ENCODE data around the gene GALNT2. TPM values are rescaled to one million over a fixed set of nuclear protein-coding genes. Genes with fewer than 3 reads are reported as not detected.

Gene GALNT2
- total and polyA plus RNA-seq, 2 donors, result 28.7 to 55.0 TPM

DNA sequence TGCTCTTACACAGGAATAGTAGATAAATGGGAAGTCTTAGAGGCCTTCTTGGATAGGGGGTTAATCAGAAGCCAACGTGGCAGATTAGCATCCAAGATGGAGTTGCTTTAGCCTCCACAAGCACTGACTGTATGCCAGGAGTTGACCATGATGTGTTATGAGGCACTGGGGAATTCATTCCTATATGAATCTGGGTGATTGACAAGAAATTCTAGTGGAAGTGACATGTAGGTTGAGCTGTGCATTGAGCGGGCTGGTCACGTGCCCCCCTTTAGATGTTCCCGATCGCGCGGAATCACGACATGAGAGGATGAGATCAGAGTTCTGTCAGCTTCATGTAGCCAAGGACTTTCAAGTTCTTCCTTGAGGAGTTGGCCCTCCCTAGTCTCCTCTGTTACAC is 31.7 kb downstream of the GALNT2 start:
- WGBS, result 96% methylated on average over 8 of the region's 8 CpGs
- no peaks in the 10 kb centered on the region for H3K36me3 ChIP-seq (ENCODE audit: insufficient read depth)
- H3K27ac ChIP-seq (ENCODE audit: low read depth), result no peak overlapping the region
- no peaks in the 10 kb centered on the region for H3K4me1 ChIP-seq (ENCODE audit: insufficient read depth)
- no peak for DNase-seq (ENCODE audit: extremely low spot score)
- H3K4me3 ChIP-seq (ENCODE audit: low read depth, low read length), result no peak overlapping the region

DNA sequence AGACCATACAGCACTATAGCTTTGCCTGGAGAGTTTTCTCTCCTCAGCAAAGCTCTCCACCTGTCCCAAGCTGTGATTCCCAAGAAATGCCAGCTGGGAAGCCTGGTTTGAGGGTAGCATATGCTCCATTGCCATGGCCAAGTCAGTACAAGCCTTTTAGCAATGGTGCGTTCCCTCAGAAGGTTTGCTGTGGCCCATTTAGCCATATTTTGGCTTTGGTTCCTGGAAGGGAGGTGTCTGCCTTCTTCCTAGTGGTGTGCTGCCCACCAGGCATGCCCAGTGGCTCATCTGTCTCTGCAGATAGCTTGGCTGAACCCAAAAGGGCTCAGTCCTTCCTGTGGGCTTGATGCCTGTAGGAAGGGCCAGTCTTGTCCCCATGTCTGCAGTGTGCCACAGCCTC is 32.4 kb downstream of the GALNT2 start:
- 98% methylated on average over 1 of the region's 1 CpG for WGBS
- H3K4me3 ChIP-seq (ENCODE audit: low read depth, low read length), result no peak overlapping the region
- no peak for DNase-seq (ENCODE audit: extremely low spot score)
- no peaks in the 10 kb centered on the region for H3K36me3 ChIP-seq (ENCODE audit: insufficient read depth)
- H3K4me1 ChIP-seq (ENCODE audit: insufficient read depth), result no peaks in the 10 kb centered on the region
- H3K27ac ChIP-seq (ENCODE audit: low read depth), result no peak overlapping the region

DNA sequence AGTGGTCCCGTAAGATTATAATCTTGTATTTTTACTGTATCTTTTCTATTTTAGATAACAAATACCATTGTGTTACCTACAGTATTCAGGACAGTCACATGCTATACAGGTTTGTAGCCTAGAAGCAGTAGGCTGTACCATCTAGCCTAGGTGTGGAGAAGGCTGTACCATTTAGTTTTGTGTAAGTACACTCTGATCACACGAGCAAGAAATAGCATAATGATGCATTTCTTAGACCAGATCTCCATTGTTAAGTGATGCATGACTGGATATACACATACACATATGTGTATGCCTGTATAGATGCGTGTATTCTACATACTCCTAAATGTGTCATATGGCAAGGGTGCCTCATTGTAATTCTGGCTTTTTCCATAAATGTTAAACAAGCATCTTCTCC is 33.9 kb downstream of the GALNT2 start:
- no peak overlapping the region for H3K27ac ChIP-seq (ENCODE audit: low read depth)
- H3K4me1 ChIP-seq (ENCODE audit: insufficient read depth), result no peaks in the 10 kb centered on the region
- no peak overlapping the region for H3K4me3 ChIP-seq (ENCODE audit: low read depth, low read length)
- WGBS, result 93% methylated on average over 3 of the region's 3 CpGs
- no peaks in the 10 kb centered on the region for H3K36me3 ChIP-seq (ENCODE audit: insufficient read depth)
- no peak for DNase-seq (ENCODE audit: extremely low spot score)

DNA sequence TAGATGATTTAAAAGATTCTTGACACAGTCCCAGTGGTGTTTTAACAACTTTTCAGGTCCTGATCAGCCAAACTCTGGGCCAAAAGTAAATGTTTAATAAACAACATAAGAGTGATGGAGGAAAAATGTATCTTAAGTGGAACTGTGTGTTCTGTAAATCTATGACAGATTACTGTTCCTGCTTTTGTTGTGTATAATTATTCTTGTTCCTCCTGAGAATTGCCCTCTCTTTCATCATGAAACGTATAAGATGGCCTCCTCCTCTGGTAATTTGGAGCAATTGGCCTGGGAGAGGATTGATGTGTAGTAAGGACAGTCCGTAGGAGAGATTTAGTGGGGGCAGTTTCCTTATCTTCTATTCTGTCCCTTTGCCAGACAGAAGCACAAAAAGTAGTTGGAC is 34.5 kb downstream of the GALNT2 start:
- DNase-seq (ENCODE audit: extremely low spot score), result no peak
- no peak overlapping the region for H3K27ac ChIP-seq (ENCODE audit: low read depth)
- WGBS, result 45% methylated on average over 2 of the region's 2 CpGs

DNA sequence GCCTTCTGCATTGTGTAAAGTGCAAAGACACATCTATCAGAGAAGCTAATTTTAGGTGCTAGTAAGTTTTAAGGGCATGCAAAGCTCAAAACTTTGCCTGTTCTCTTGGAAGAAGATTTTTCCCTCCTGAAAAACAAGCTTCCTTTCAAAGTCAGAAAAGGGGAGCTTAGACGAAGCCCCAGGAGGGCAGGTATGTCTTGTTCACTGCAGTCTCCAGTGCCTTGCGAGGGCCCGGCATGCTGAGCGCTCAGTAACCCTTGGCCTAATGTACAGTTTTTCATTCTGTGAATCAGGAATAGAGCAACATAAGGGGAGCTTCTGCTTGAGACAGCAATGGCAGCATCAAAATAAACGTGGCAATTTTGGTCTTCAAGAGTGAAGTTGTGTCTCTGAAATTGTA is 35.0 kb downstream of the GALNT2 start:
- 92% methylated on average over 5 of the region's 5 CpGs for WGBS
- no peak for DNase-seq (ENCODE audit: extremely low spot score)
- H3K4me1 ChIP-seq (ENCODE audit: insufficient read depth), result no peaks in the 10 kb centered on the region

More for the DNA sequence above, 34.5 kb downstream of the GALNT2 start:
- H3K4me3 ChIP-seq (ENCODE audit: low read depth, low read length), result no peak overlapping the region
- no peaks in the 10 kb centered on the region for H3K4me1 ChIP-seq (ENCODE audit: insufficient read depth)
- no peaks in the 10 kb centered on the region for H3K36me3 ChIP-seq (ENCODE audit: insufficient read depth)

DNA sequence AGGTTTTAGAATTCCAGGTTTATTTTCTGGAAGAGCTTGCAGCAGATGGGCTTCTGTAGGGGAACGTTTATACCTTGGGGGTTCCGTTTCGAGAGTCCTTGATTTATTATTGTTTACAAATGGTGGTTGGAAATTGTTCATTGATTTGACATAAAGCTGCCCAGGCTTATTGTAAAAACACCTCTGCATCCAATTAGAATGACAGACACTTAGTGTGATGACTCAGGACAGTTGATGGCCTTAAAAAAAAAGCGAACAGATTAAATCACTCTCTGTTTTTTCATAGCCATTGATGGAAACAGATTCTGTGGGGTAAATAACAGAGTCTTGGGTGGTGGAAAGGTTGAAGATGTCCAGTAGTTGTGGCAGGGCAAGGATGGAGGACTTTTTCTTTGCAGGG is 35.4 kb downstream of the GALNT2 start:
- H3K4me3 ChIP-seq (ENCODE audit: low read depth, low read length), result no peak overlapping the region
- 95% methylated on average over 4 of the region's 4 CpGs for WGBS
- DNase-seq (ENCODE audit: extremely low spot score), result no peak
- H3K36me3 ChIP-seq (ENCODE audit: insufficient read depth), result no peaks in the 10 kb centered on the region
- H3K27ac ChIP-seq (ENCODE audit: low read depth), result no peak overlapping the region
- no peaks in the 10 kb centered on the region for H3K4me1 ChIP-seq (ENCODE audit: insufficient read depth)

More for the DNA sequence above, 35.0 kb downstream of the GALNT2 start:
- Histone ChIP-seq H3K4me3 (ENCODE audit: low read depth, low read length) (no peak overlapping the region), H3K36me3 (ENCODE audit: insufficient read depth) (no peaks in the 10 kb centered on the region), H3K27ac (ENCODE audit: low read depth) (no peak overlapping the region)

DNA sequence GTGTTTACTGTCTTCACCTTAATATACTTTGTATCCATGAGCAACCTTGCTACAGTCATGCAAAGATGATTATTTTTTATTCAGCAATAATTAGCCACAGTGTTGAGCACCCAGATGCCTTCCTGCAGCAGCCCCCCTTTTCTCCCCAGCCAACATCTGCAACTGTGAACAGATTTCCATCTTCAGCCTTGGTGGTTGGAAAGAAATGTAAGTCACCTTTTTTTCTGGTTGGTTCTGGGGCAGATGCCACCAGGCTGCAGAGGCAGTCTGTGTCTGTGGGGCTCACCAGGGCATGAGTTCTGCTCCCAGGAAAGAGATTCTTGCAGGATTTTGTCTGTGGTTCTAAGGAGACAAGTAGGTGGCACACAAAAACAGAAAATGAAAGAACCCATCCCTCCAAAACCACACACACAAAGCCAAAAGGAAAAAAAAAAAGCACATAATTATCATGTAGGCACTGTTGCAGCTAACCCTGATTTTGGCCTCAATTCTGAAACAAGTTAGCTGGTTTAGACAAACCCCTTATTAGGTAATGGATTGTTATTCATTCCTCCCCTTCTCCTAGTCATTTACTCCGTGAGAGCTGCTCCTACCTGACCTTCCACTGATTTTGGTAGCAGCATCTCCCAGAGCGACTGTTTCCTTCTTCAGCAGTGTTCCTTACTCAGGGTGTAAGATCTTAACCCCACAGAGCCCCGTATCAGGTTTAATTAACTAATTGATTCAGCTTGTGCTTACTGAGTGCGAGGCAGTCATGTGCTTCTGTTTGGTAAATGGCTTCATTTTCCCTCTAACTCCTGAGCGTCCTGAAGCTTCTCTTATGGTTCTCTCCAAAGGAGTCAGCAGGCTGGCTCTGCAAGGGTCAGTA is 36.5 kb downstream of the GALNT2 start:
- WGBS, result 71% methylated on average over 5 of the region's 5 CpGs
- Histone ChIP-seq H3K4me1 (ENCODE audit: insufficient read depth) (no peaks in the 10 kb centered on the region), H3K27ac (ENCODE audit: low read depth) (no peak overlapping the region), H3K4me3 (ENCODE audit: low read depth, low read length) (no peak overlapping the region), H3K36me3 (ENCODE audit: insufficient read depth) (no peaks in the 10 kb centered on the region)
- DNase-seq (ENCODE audit: extremely low spot score), result no peak

DNA sequence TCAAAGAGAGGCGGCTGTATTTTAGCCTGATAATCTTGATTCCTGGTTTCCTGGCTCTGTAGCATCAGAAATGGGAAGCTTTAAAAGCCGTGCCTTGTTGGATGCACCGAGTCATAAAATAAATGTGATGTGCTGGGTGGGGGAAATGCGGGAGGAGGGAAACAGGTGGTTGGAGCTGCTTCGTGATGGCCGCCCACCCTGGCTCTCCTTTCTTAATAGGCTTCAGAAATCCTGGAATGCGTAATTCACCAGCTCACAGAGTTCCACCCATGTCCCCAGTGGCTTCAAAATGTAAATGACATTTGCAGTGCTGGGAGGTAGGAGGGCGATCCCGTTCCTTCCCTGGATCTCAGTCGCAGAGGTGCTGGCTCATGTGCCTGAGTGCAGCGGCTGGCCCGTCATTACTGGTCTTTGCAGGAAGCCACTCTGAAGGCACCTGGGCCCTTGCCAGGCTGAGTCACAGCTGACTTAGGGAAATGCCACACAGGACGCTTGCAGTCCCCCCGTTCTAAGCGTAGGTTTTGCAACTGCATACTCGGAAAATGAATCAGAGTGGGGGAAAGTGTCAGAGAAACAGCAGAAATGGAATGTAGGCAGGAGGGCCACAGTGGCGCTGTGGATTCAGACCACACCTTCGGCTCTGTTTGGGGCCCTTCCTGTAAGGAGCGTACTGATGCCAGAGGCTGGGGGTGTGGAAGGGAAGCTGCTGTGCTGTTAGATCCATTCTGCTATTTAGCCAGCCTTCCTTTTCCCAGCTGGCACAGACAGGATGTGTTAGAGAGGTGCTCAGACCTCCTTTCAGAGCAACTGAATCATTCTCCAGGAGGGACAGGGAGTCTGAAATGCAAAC is 37.6 kb downstream of the GALNT2 start:
- 16% methylated on average over 19 of the region's 19 CpGs for WGBS
- H3K4me3 ChIP-seq (ENCODE audit: low read depth, low read length), result no peak overlapping the region
- DNase-seq (ENCODE audit: extremely low spot score), result peak; percentile 85
- no peaks in the 10 kb centered on the region for H3K36me3 ChIP-seq (ENCODE audit: insufficient read depth)
- H3K27ac ChIP-seq (ENCODE audit: low read depth), result peak overlapping the region; percentile 31
- H3K4me1 ChIP-seq (ENCODE audit: insufficient read depth), result no peaks in the 10 kb centered on the region

DNA sequence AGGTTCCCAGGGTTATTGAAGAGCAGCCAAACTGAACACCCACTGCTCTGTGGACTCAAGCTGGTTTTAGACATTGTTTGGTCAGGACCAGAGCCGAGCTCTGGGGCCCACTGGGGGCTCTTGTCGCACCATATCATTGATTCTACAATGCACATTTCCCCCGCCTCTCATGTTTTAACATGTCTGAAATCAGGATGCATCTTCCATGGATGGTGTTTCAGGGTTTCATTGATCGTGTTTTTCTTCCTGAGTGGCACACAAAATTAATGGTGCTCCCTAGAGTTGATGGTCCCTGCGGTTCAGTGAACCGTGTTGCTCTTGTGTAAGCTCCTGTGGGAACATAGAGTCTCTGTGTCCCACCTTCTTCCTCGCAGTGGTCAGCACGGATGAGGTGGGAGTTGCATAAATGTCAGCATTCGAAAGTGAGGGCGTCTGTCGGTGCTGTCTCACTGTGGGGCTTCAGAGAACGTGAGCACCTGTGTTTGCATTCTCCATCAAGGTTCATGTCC is 38.3 kb downstream of the GALNT2 start:
- no peak for DNase-seq (ENCODE audit: extremely low spot score)
- H3K4me3 ChIP-seq (ENCODE audit: low read depth, low read length), result no peak overlapping the region
- H3K36me3 ChIP-seq (ENCODE audit: insufficient read depth), result no peaks in the 10 kb centered on the region
- peak overlapping the region; percentile 49 for H3K27ac ChIP-seq (ENCODE audit: low read depth)
- WGBS, result 81% methylated on average over 12 of the region's 12 CpGs
- H3K4me1 ChIP-seq (ENCODE audit: insufficient read depth), result no peaks in the 10 kb centered on the region

DNA sequence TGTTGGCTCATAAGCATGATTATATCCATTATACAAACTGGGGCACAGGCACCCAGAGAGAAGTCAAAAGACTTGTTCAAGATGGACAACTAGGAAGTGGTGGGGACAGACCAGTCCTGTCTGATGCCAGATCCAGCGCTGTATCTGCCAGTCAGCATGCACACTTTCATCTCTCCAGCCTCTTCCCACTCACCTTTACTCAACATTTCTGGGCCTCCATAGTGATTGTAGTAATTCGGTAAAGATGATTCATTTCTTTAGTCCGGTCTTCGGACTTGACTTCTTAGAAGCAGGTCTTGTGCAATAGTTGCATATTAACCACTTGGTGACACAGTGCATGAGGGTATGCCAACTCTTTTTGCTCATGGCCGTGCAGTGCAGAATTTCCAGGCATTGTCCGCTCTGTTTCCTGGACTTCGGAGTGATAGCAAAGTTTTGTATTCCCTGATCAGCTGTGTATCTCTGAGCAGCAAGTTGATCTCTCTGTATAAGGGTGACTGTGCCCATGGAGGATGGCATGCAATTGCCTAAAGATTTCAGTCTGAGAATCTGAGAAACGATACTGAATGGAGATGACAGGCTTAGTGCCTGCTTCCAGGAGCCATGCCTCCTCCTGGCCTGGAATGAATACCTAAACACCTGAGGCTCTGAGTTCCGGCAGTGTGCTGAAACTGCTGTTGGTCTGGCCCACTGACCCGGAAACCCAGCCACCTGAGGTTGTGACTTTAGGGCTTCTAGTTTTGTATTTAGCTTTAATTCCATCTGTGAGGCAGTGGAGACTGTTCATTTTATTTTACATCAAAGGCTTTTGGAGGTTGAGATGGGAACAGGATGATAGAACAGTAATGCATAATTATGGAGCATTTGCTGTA is 39.0 kb downstream of the GALNT2 start:
- no peaks in the 10 kb centered on the region for H3K4me1 ChIP-seq (ENCODE audit: insufficient read depth)
- H3K27ac ChIP-seq (ENCODE audit: low read depth), result peak overlapping the region; percentile 49
- H3K36me3 ChIP-seq (ENCODE audit: insufficient read depth), result no peaks in the 10 kb centered on the region
- DNase-seq (ENCODE audit: extremely low spot score), result no peak
- H3K4me3 ChIP-seq (ENCODE audit: low read depth, low read length), result no peak overlapping the region
- 69% methylated on average over 10 of the region's 10 CpGs for WGBS

DNA sequence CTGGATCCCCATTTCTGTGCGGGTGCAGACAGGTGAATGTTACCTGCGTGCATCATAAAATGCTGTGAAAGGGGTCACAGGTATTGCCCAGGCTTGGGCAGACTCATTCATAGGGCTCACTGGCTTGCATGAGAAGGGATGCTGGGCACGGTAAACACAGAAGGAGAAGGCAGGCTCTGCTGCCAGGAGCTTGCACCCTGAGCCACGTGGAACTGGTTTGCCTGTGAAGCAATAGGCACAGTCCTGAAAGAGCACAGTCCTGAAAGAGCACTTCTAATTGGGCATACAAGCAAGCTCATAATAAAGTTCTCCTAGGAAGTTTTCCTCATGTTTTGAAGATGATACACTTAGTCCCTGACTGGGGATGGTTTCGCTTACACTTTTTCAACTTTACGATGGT is 40.9 kb downstream of the GALNT2 start:
- Histone ChIP-seq H3K27ac (ENCODE audit: low read depth) (no peak overlapping the region), H3K4me1 (ENCODE audit: insufficient read depth) (no peaks in the 10 kb centered on the region), H3K36me3 (ENCODE audit: insufficient read depth) (no peaks in the 10 kb centered on the region), H3K4me3 (ENCODE audit: low read depth, low read length) (no peak overlapping the region)
- 94% methylated on average over 6 of the region's 6 CpGs for WGBS
- no peak for DNase-seq (ENCODE audit: extremely low spot score)

DNA sequence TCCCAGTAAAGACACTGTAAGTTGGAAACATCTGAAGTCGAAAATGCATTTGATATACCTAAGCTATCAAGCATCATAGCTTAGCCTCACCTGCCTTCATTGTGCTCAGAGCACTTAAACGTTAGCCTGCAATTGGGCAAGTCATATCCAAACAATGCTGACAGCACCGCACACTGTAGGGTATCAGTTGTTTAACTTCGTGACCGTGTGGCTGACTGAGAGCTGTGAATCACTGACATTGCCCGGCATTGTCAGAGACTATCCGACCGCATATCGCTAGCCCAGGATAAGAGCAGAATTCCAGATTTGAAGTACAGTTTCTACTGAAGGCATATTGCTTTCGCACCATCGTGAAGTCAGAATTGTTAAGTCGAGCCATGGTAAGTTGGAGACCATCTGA is 41.5 kb downstream of the GALNT2 start:
- Histone ChIP-seq H3K4me3 (ENCODE audit: low read depth, low read length) (no peak overlapping the region), H3K36me3 (ENCODE audit: insufficient read depth) (no peaks in the 10 kb centered on the region), H3K27ac (ENCODE audit: low read depth) (no peak overlapping the region), H3K4me1 (ENCODE audit: insufficient read depth) (no peaks in the 10 kb centered on the region)
- DNase-seq (ENCODE audit: extremely low spot score), result no peak
- WGBS, result 96% methylated on average over 12 of the region's 12 CpGs

DNA sequence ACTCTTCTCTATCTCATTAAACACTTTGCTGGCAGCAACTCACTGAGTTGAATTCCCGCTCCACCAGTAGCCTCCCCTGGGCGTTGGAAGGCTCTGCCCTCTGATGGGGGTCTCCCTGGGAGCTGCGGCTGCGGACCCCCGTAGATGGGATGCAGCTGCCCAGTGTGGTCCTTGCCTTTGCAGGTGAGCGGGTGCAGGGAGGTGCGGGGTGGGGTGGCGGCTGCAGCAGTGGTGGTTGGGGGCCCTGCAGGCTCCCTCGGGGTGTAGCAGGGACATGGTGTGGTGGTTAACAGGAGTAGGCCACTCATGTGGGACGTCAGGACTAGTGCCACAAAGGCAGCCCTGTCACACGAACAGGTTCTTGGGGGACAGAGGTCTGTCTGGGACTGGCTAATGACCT is 42.0 kb downstream of the GALNT2 start:
- Histone ChIP-seq H3K4me1 (ENCODE audit: insufficient read depth) (no peaks in the 10 kb centered on the region), H3K27ac (ENCODE audit: low read depth) (no peak overlapping the region), H3K4me3 (ENCODE audit: low read depth, low read length) (no peak overlapping the region), H3K36me3 (ENCODE audit: insufficient read depth) (no peaks in the 10 kb centered on the region)
- DNase-seq (ENCODE audit: extremely low spot score), result no peak
- 97% methylated on average over 11 of the region's 11 CpGs for WGBS
